Left ventricle myocardium inferior (tissue), 1 donor: ENCODE results near the gene MFSD12. TPM values are rescaled to one million over a fixed set of nuclear protein-coding genes. Genes with fewer than 3 reads are reported as not detected.
A peak's percentile ranks its signal among the peaks of the same experiment; 100 is the strongest.

ENCODE experiments used
- DNase-seq: peaks from one replicate; pipeline ENCODE4 v3.0.0-alpha.2; 2020
- H3K27ac ChIP-seq: fragments of 200-600 bp; replicated peaks from 2 replicates; pipeline ENCODE4 v1.8.0; 2021
- H3K27me3 ChIP-seq: fragments of 200-600 bp; 2 replicates; pipeline ENCODE4 v1.8.0; 2021; ENCODE audit warnings: low read depth
- H3K36me3 ChIP-seq: fragments of 200-600 bp; 2 replicates; pipeline ENCODE4 v1.8.0; 2021
- H3K4me1 ChIP-seq: fragments of 200-600 bp; 2 replicates; pipeline ENCODE4 v1.8.0; 2021
- H3K4me3 ChIP-seq: fragments of 200-600 bp; 2 replicates; pipeline ENCODE4 v1.8.0; 2021; ENCODE audit warnings: mild to moderate bottlenecking, moderate library complexity
- H3K9me3 ChIP-seq: fragments of 200-600 bp; replicated peaks from 2 replicates; pipeline ENCODE4 v1.8.0; 2021
- intact Hi-C: fragments of 100-400 bp; cut with micrococcal nuclease; formaldehyde crosslinking; loops from one replicate; pipeline ENCODE4 v1.11.0; 2022
- total RNA-seq: library from RNA; stranded (reverse); fragmentation: NEBNext Ultra II Directional; extraction: Animal tissue kit (Norgen Biotek cat#: 25700); gene quantifications from one replicate; pipeline ENCODE4 v1.2.1, GENCODE V29; 2021
- TF ChIP-seq, protein P1 (sequence below): fragments of 200-600 bp; IDR thresholded peaks from 2 replicates; pipeline ENCODE4 v1.8.0; 2021; ENCODE audit warnings: antibody characterized with exemption, mild to moderate bottlenecking, borderline replicate concordance
- donor health status: DM: no; HTN: yes; CAD: no; lungs with severe emphysema.

MFSD12 gene
- total RNA-seq, 1 donor from 2014 or later = 23.5 TPM

DNA sequence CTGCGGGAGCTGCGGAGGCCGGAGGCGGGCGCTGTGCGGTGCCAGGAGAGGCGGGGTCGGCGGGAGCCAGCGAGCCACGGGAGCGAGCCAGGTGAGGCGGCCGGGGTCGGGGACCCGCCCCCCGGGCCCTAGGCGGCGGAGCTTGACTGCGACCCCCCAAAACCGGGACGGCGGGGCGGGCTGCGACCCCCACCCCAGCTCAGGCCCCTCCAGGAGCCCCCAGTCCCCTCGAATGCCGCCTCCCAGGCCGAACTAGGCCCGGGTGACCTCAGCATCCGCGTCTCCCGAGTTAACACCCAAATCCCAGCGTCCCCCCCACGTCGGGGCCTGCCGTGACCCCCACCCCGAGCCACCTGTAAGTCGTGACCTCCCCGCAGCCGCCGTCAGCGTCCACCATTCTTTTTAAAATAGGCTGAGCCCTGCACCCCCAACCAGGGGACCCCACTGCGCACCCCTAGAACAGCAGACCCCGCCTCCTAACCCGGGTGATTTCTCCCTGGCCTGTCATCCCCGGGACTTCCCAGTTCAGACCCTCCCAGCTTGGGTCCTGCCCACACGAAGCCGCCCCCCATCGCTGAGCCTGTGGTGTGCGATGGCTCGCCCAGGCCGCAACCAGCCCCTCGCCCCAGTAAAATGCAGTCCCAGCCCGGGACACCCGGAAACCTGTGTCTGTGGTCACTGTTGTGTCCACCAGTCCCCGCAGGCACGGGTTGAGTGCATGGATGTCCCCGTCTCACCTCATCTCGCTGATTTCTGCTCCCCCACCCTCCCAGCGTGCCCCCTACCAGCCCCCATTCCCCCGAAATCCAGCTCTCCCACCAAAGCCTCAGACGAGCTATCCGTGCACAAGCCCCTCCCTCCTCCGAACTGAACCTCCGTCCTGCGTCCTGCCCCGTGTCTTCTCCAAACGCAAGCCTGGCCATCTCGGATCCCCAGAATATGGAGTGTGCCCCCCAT is 50.7 kb downstream of the MFSD12 start:
- TF ChIP-seq, protein P1, sequence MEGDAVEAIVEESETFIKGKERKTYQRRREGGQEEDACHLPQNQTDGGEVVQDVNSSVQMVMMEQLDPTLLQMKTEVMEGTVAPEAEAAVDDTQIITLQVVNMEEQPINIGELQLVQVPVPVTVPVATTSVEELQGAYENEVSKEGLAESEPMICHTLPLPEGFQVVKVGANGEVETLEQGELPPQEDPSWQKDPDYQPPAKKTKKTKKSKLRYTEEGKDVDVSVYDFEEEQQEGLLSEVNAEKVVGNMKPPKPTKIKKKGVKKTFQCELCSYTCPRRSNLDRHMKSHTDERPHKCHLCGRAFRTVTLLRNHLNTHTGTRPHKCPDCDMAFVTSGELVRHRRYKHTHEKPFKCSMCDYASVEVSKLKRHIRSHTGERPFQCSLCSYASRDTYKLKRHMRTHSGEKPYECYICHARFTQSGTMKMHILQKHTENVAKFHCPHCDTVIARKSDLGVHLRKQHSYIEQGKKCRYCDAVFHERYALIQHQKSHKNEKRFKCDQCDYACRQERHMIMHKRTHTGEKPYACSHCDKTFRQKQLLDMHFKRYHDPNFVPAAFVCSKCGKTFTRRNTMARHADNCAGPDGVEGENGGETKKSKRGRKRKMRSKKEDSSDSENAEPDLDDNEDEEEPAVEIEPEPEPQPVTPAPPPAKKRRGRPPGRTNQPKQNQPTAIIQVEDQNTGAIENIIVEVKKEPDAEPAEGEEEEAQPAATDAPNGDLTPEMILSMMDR = no peak
- Histone ChIP-seq H3K36me3 (peaks cover 14% of the 10 kb centered on the region), H3K27ac (peak overlapping the region; percentile 89), H3K4me1 (peaks cover 47% of the 10 kb centered on the region), H3K27me3 (no peaks in the 10 kb centered on the region), H3K9me3 (no peaks in the 10 kb centered on the region), H3K4me3 (peak overlapping the region; percentile 99)
- intact Hi-C loops = no loop called here
- peak; percentile 42 for DNase-seq

DNA sequence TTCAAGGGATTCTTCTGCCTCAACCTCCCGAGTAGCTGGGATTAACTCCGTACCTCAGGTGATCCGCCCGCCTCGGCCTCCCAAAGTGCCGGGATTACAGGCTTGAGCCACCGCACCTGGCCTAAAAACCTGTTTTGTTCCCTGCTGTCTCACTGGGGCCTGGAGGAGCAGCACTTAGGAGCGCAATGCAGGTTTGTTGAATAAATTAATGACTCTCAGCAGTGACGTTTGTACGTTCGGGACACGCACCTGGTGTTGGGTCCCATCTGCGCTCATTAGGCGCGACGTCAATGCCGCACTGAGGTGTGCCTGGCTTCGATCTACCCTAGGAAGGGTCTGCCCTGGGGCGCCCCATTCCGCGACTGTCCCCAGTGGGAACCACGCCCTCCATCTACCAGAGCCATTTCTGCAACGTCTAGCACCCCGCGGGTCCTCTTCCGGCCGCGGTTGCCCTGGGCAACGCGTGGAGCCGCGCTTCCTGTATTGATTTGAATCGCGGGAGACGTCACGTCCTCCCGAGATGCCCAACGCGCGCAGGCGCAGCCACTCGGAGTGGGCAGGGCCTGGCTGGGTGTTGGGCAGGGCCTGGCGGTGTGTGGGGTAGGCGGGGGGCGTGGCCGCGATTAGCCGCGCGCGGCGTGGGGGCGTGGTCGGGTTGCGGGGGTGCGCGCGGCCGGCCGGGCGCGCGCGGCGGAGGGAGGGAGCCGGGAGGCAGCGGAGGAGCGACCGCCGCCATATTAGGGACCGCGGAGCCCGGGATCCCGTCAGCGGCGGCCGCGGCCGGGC is 51.6 kb downstream of the MFSD12 start, which contains the start of gene FZR1:
Gene FZR1 (plus strand): TSS at position 714 of the 786 bp plus-strand sequence. CDS start 16,679 bp downstream, outside the sequence.
- Histone ChIP-seq H3K4me3 (peak within 1 kb of the TSS; percentile 99), H3K27me3 (no peaks in the 10 kb centered on the region), H3K36me3 (peaks cover 7% of the 10 kb centered on the region), H3K9me3 (no peaks in the 10 kb centered on the region), H3K27ac (peak within 1 kb of the TSS; percentile 89), H3K4me1 (peaks cover 42% of the 10 kb centered on the region)
- intact Hi-C loops = no loop called here
- peak; percentile 99 for DNase-seq
- TF ChIP-seq, protein P1 = no peak

DNA sequence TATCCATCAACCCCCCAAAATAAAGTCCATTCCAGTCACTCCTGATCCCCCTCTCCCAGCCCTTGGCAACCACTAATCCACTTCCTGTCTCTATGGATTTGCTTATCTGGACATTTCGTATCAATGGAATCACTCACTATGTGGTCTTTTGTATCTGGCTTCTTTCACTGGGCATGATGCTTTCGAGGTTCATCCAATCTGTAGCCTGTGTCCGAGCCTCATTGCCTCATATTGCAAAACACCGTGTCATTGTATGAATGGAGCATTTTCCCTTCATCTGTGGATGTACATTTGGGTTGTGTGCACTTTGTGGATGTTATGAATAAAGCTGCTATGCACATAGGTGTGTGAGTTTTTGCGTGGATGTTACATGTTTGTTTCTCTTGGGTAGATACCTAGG is 52.7 kb downstream of the MFSD12 start:
- no peak for DNase-seq
- TF ChIP-seq, protein P1 = no peak
- H3K36me3 ChIP-seq = no peaks in the 10 kb centered on the region
- no peaks in the 10 kb centered on the region for H3K9me3 ChIP-seq
- no peak overlapping the region for H3K27ac ChIP-seq
- no peaks in the 10 kb centered on the region for H3K27me3 ChIP-seq
- intact Hi-C loops = no loop called here
- peaks cover 47% of the 10 kb centered on the region for H3K4me1 ChIP-seq
- no peak overlapping the region for H3K4me3 ChIP-seq

GRCh38 chr19:3503036-3503572 is 54.3 kb downstream of the MFSD12 start:
- Histone ChIP-seq H3K4me3 (no peak overlapping the region), H3K36me3 (no peaks in the 10 kb centered on the region), H3K27ac (no peak overlapping the region), H3K27me3 (no peaks in the 10 kb centered on the region), H3K4me1 (peaks cover 51% of the 10 kb centered on the region), H3K9me3 (no peaks in the 10 kb centered on the region)
- intact Hi-C loops = no loop called here
- no peak for DNase-seq
- TF ChIP-seq, protein P1 = no peak

GRCh38 chr19:3501780-3502179 is 55.6 kb downstream of the MFSD12 start:
- no peak overlapping the region for H3K27ac ChIP-seq
- TF ChIP-seq, protein P1 = no peak
- no peaks in the 10 kb centered on the region for H3K9me3 ChIP-seq
- peaks cover 38% of the 10 kb centered on the region for H3K4me1 ChIP-seq
- H3K4me3 ChIP-seq = no peak overlapping the region
- no peak for DNase-seq
- H3K27me3 ChIP-seq = no peaks in the 10 kb centered on the region
- intact Hi-C loops = no loop called here
- peaks cover 2% of the 10 kb centered on the region for H3K36me3 ChIP-seq
